Uterus (tissue), 2 donors: ENCODE data around the gene VIL1.
A peak's percentile ranks its signal among the peaks of the same experiment; 100 is the strongest.

Experiments used
- CTCF ChIP-seq, 4 experiments: fragments of 200-600 bp in 2 of 4; fragments of 450-650 bp in 2 of 4; sonication (generic) in 2 of 4; IDR thresholded peaks; one replicate each; pipeline ENCODE4 v1.5.1; 2016 to 2019; ENCODE audit warnings: antibody characterized with exemption in 4 of 4, mild to moderate bottlenecking in 2 of 4, moderate library complexity in 1 of 4
- POLR2A ChIP-seq, 2 donors: fragments of 450-650 bp; IDR thresholded peaks; one replicate each; pipeline ENCODE4 v1.6.1; 2016; ENCODE audit warnings: antibody characterized with exemption in 2 of 2, mild to moderate bottlenecking in 1 of 2, moderate library complexity in 1 of 2

- TF ChIP-seq CTCF (IDR thresholded peaks at IDR 0.05) (peak in 1 of 4 experiments; percentile 13), POLR2A (IDR thresholded peaks at IDR 0.05) (peak in 1 of 2 donors; percentile 46)
Measured at GRCh38 chr2:218398437-218399390, 20.2 kb upstream of the VIL1 start.
